OCI-LY7 (cell line): Measurements from ENCODE around the gene ZNF207.

Experiments
- CTCF ChIP-seq: fragments of 200-600 bp; sonication (generic); conservative IDR thresholded peaks from 2 replicates; pipeline ENCODE4 v1.5.1; 2014; ENCODE audit warnings: mild to moderate bottlenecking, antibody characterized with exemption, low read length, moderate library complexity, mixed read lengths
- EZH2phosphoT487 ChIP-seq: fragments of 200-600 bp; sonication (generic); IDR thresholded peaks from 2 replicates; pipeline ENCODE4 v1.6.1; 2018; ENCODE audit warnings: low read depth, borderline replicate concordance, mild to moderate bottlenecking, mixed run types, antibody characterized with exemption, low read length, moderate library complexity, mixed read lengths

- no peak for TF ChIP-seq CTCF
- no peak for TF ChIP-seq EZH2phosphoT487
Measured at GRCh38 chr17:32302860-32303649, 46.9 kb upstream of the ZNF207 start.
